Measurements from ENCODE around the gene EMX1.
A peak's percentile ranks its signal among the peaks of the same experiment; 100 is the strongest.

EMX1 gene

GRCh38 chr2:72917138-72917876, at the start of gene EMX1:
EMX1 (plus strand) TSS chr2:72917519; CDS start chr2:72917853, 334 bp downstream.
- peaks cover 27% of the 10 kb centered on the region for H3K27me3 Mint-ChIP-seq
- DNase-seq (ENCODE audit: low spot score in 2 of 2) (peak; percentile 27 to 57), ATAC-seq (ENCODE audit: low read depth) (peak; percentile 45)
- H3K36me3 Mint-ChIP-seq, result no peaks in the 10 kb centered on the region
- H3K4me1 Mint-ChIP-seq, result peaks cover 15% of the 10 kb centered on the region
- no peak within 1 kb of the TSS for H3K27ac Mint-ChIP-seq
- peak within 1 kb of the TSS; percentile 76 for H3K4me3 Mint-ChIP-seq
- H3K9me3 Mint-ChIP-seq, result no peaks in the 10 kb centered on the region

- no peaks in the 10 kb centered on the region for H3K36me3 Mint-ChIP-seq
- no peak for ATAC-seq (ENCODE audit: low read depth)
- peaks cover 12% of the 10 kb centered on the region for H3K27me3 Mint-ChIP-seq
- H3K27ac Mint-ChIP-seq, result no peak overlapping the region
- no peak overlapping the region for H3K4me3 Mint-ChIP-seq
- H3K9me3 Mint-ChIP-seq, result peaks cover 8% of the 10 kb centered on the region
- H3K4me1 Mint-ChIP-seq, result no peaks in the 10 kb centered on the region
- no peak for DNase-seq (ENCODE audit: low spot score in 2 of 2)
Measured at GRCh38 chr2:72871060-72871459, 46.3 kb upstream of the EMX1 start.

- Mint-ChIP-seq H3K27me3 (peaks cover 10% of the 10 kb centered on the region), H3K36me3 (no peaks in the 10 kb centered on the region), H3K4me1 (no peaks in the 10 kb centered on the region), H3K4me3 (no peak overlapping the region), H3K9me3 (peaks cover 8% of the 10 kb centered on the region), H3K27ac (no peak overlapping the region)
- ATAC-seq (ENCODE audit: low read depth) (no peak), DNase-seq (ENCODE audit: low spot score in 2 of 2) (no peak)
Measured at GRCh38 chr2:72871880-72872279, 45.4 kb upstream of the EMX1 start.

GRCh38 chr2:72883356-72883962, 33.9 kb upstream of the EMX1 start:
- Mint-ChIP-seq H3K27me3 (peaks cover 25% of the 10 kb centered on the region), H3K27ac (no peak overlapping the region), H3K9me3 (no peaks in the 10 kb centered on the region), H3K4me3 (no peak overlapping the region), H3K36me3 (no peaks in the 10 kb centered on the region), H3K4me1 (peaks cover 4% of the 10 kb centered on the region)
- DNase-seq (ENCODE audit: low spot score in 2 of 2) (no peak), ATAC-seq (ENCODE audit: low read depth) (no peak)

GRCh38 chr2:72886505-72887031, 30.8 kb upstream of the EMX1 start:
- no peak for DNase-seq (ENCODE audit: low spot score in 2 of 2)
- H3K27ac Mint-ChIP-seq, result no peak overlapping the region
- H3K27me3 Mint-ChIP-seq, result peaks cover 35% of the 10 kb centered on the region
- H3K4me1 Mint-ChIP-seq, result peaks cover 6% of the 10 kb centered on the region
- H3K36me3 Mint-ChIP-seq, result no peaks in the 10 kb centered on the region
- H3K4me3 Mint-ChIP-seq, result peak overlapping the region; percentile 71
- no peak for ATAC-seq (ENCODE audit: low read depth)
- no peaks in the 10 kb centered on the region for H3K9me3 Mint-ChIP-seq

GRCh38 chr2:72887032-72887739, 30.1 kb upstream of the EMX1 start, which contains the start of gene SPR:
SPR (plus strand) TSS chr2:72887408; CDS start chr2:72887433, 25 bp downstream.
- peaks cover 6% of the 10 kb centered on the region for H3K4me1 Mint-ChIP-seq
- peak; percentile 89 for ATAC-seq (ENCODE audit: low read depth)
- no peak within 1 kb of the TSS for H3K27ac Mint-ChIP-seq
- no peaks in the 10 kb centered on the region for H3K36me3 Mint-ChIP-seq
- H3K27me3 Mint-ChIP-seq, result peaks cover 32% of the 10 kb centered on the region
- H3K4me3 Mint-ChIP-seq, result peak within 1 kb of the TSS; percentile 81
- peak; percentile 35 to 54 for DNase-seq (ENCODE audit: low spot score in 2 of 2)
- H3K9me3 Mint-ChIP-seq, result no peaks in the 10 kb centered on the region

- ATAC-seq (ENCODE audit: low read depth) (peak; percentile 49), DNase-seq (ENCODE audit: low spot score in 2 of 2) (peak; percentile 30 to 44)
- Mint-ChIP-seq H3K27me3 (peaks cover 29% of the 10 kb centered on the region), H3K36me3 (no peaks in the 10 kb centered on the region), H3K4me3 (peak overlapping the region; percentile 81), H3K27ac (no peak overlapping the region), H3K4me1 (peaks cover 6% of the 10 kb centered on the region), H3K9me3 (no peaks in the 10 kb centered on the region)
Measured at GRCh38 chr2:72887740-72888437, 29.4 kb upstream of the EMX1 start.

- H3K36me3 Mint-ChIP-seq, result no peaks in the 10 kb centered on the region
- H3K4me1 Mint-ChIP-seq, result peaks cover 6% of the 10 kb centered on the region
- ATAC-seq (ENCODE audit: low read depth) (no peak), DNase-seq (ENCODE audit: low spot score in 2 of 2) (no peak)
- no peaks in the 10 kb centered on the region for H3K9me3 Mint-ChIP-seq
- H3K27me3 Mint-ChIP-seq, result peaks cover 29% of the 10 kb centered on the region
- no peak overlapping the region for H3K27ac Mint-ChIP-seq
- no peak overlapping the region for H3K4me3 Mint-ChIP-seq
Measured at GRCh38 chr2:72888438-72889202, 28.7 kb upstream of the EMX1 start.

GRCh38 chr2:72889991-72890390, 27.3 kb upstream of the EMX1 start:
- no peak for DNase-seq (ENCODE audit: low spot score in 2 of 2)
- Mint-ChIP-seq H3K36me3 (no peaks in the 10 kb centered on the region), H3K27me3 (peaks cover 25% of the 10 kb centered on the region), H3K9me3 (no peaks in the 10 kb centered on the region), H3K4me1 (peaks cover 6% of the 10 kb centered on the region), H3K4me3 (no peak overlapping the region), H3K27ac (no peak overlapping the region)
- ATAC-seq (ENCODE audit: low read depth), result no peak

- peaks cover 10% of the 10 kb centered on the region for H3K4me1 Mint-ChIP-seq
- peaks cover 27% of the 10 kb centered on the region for H3K27me3 Mint-ChIP-seq
- no peak overlapping the region for H3K27ac Mint-ChIP-seq
- DNase-seq (ENCODE audit: low spot score in 2 of 2) (no peak), ATAC-seq (ENCODE audit: low read depth) (no peak)
- no peak overlapping the region for H3K4me3 Mint-ChIP-seq
- H3K36me3 Mint-ChIP-seq, result no peaks in the 10 kb centered on the region
- no peaks in the 10 kb centered on the region for H3K9me3 Mint-ChIP-seq
Measured at GRCh38 chr2:72891091-72891818, 26.1 kb upstream of the EMX1 start.

GRCh38 chr2:72892506-72893173, 24.7 kb upstream of the EMX1 start:
- ATAC-seq (ENCODE audit: low read depth) (peak; percentile 81), DNase-seq (ENCODE audit: low spot score in 2 of 2) (peak; percentile 32 to 39)
- H3K4me1 Mint-ChIP-seq, result peaks cover 10% of the 10 kb centered on the region
- H3K27ac Mint-ChIP-seq, result no peak overlapping the region
- H3K9me3 Mint-ChIP-seq, result no peaks in the 10 kb centered on the region
- H3K27me3 Mint-ChIP-seq, result peaks cover 30% of the 10 kb centered on the region
- H3K4me3 Mint-ChIP-seq, result no peak overlapping the region
- H3K36me3 Mint-ChIP-seq, result no peaks in the 10 kb centered on the region

GRCh38 chr2:72893594-72894319, 23.6 kb upstream of the EMX1 start:
- no peak overlapping the region for H3K4me3 Mint-ChIP-seq
- peaks cover 31% of the 10 kb centered on the region for H3K27me3 Mint-ChIP-seq
- peak; percentile 69 for ATAC-seq (ENCODE audit: low read depth)
- no peak overlapping the region for H3K27ac Mint-ChIP-seq
- DNase-seq (ENCODE audit: low spot score in 2 of 2), result peak; percentile 28 to 37
- no peaks in the 10 kb centered on the region for H3K36me3 Mint-ChIP-seq
- no peaks in the 10 kb centered on the region for H3K9me3 Mint-ChIP-seq
- peaks cover 4% of the 10 kb centered on the region for H3K4me1 Mint-ChIP-seq

Data from memory B cell (primary cell).